Activated CD8-positive, alpha-beta T cell treated with anti-CD3 and anti-CD28 coated beads, Interleukin-2, amount 10 ng/mL, durations not matched to agents 7 days and 5 days (primary cell): ENCODE data around the gene CD180. TPM values are rescaled to one million over a fixed set of nuclear protein-coding genes. Genes with fewer than 3 reads are reported as not detected.

ENCODE experiments used
- ATAC-seq: fragments of 150-1000 bp; cut with Tn5 transposase; one replicate; pipeline ENCODE4 v1.10.0; 2021; ENCODE audit warnings: moderate library complexity
- CTCF ChIA-PET: fragments of 350-600 bp; sonication (Branson Sonifier 250); formaldehyde crosslinking; loops from one replicate; lab custom pipeline; 2021; ENCODE audit warnings: antibody characterized with exemption; lab: Charles Lee
- POLR2A ChIA-PET: fragments of 350-600 bp; sonication (Branson Sonifier 250); formaldehyde crosslinking; loops from one replicate; lab custom pipeline; 2021; ENCODE audit warnings: antibody characterized with exemption; lab: Charles Lee
- DNase-seq: peaks from one replicate; pipeline ENCODE4 v3.0.0-alpha.2; 2020
- H3K27ac Mint-ChIP-seq: one replicate; pipeline ENCODE4 v1.8.0; 2021; ENCODE audit warnings: mild to moderate bottlenecking, mixed read lengths
- H3K27me3 Mint-ChIP-seq: one replicate; pipeline ENCODE4 v1.8.0; 2021; ENCODE audit warnings: low read depth, mixed read lengths
- H3K36me3 Mint-ChIP-seq: one replicate; pipeline ENCODE4 v1.8.0; 2021; ENCODE audit warnings: low read depth, mixed read lengths
- H3K4me1 Mint-ChIP-seq: one replicate; pipeline ENCODE4 v1.8.0; 2021; ENCODE audit warnings: low read depth, mixed read lengths
- H3K4me3 Mint-ChIP-seq: one replicate; pipeline ENCODE4 v1.8.0; 2021; ENCODE audit warnings: mild to moderate bottlenecking, mixed read lengths
- H3K9me3 Mint-ChIP-seq: one replicate; pipeline ENCODE4 v1.8.0; 2022; ENCODE audit warnings: mixed read lengths; ENCODE audit not compliant: insufficient read depth
- total RNA-seq, 2 experiments: library from RNA; stranded (reverse); gene quantifications; one replicate each; pipeline ENCODE4 v1.2.3, GENCODE V29; 2021

Gene CD180
- total RNA-seq, 2 experiments from 2014 or later, result not detected

- Mint-ChIP-seq H3K4me1 (no peaks in the 10 kb centered on the region), H3K9me3 (no peaks in the 10 kb centered on the region), H3K27me3 (peaks cover 2% of the 10 kb centered on the region), H3K36me3 (peaks cover 4% of the 10 kb centered on the region), H3K27ac (no peak overlapping the region), H3K4me3 (no peak overlapping the region)
- DNase-seq, result no peak
- POLR2A ChIA-PET, result no interaction called here
- ATAC-seq, result no peak
- CTCF ChIA-PET, result interaction anchor here (3.5 kb wide), 1 partner anchor 10 kb away, joined by 24 read pairs; no protein-coding TSS in a partner anchor
Measured at GRCh38 chr5:67234671-67235176, 38.1 kb upstream of the CD180 start.

GRCh38 chr5:67233075-67233474 lies 36.5 kb upstream of the CD180 start:
- Mint-ChIP-seq H3K9me3 (no peaks in the 10 kb centered on the region), H3K27me3 (peaks cover 2% of the 10 kb centered on the region), H3K4me3 (no peak overlapping the region), H3K27ac (no peak overlapping the region), H3K4me1 (no peaks in the 10 kb centered on the region), H3K36me3 (peaks cover 4% of the 10 kb centered on the region)
- POLR2A ChIA-PET, result no interaction called here
- CTCF ChIA-PET, result interaction anchor here (3.5 kb wide), 1 partner anchor 12 kb away, joined by 24 read pairs; no protein-coding TSS in a partner anchor
- ATAC-seq (no peak), DNase-seq (no peak)

- H3K27ac Mint-ChIP-seq, result peak overlapping the region; percentile 60
- no peaks in the 10 kb centered on the region for H3K27me3 Mint-ChIP-seq
- H3K36me3 Mint-ChIP-seq, result peaks cover 19% of the 10 kb centered on the region
- peaks cover 50% of the 10 kb centered on the region for H3K4me1 Mint-ChIP-seq
- ChIA-PET POLR2A (no interaction called here), CTCF (interaction anchor here (0.6 to 4.1 kb wide), 5 partner anchors 15 to 66 kb away, joined by 3 to 17 read pairs (median 6); no protein-coding TSS in a partner anchor)
- peaks cover 5% of the 10 kb centered on the region for H3K9me3 Mint-ChIP-seq
- no peak overlapping the region for H3K4me3 Mint-ChIP-seq
- DNase-seq, result no peak
- ATAC-seq, result no peak
Measured at GRCh38 chr5:67223211-67223610, 26.6 kb upstream of the CD180 start.

GRCh38 chr5:67222243-67223025 lies 25.8 kb upstream of the CD180 start:
- ChIA-PET POLR2A (interaction anchor here (1.0 to 1.6 kb wide), 4 partner anchors 13 to 292 kb away, joined by 3 to 7 read pairs (median 4); no protein-coding TSS in a partner anchor), CTCF (interaction anchor here (1.0 to 4.1 kb wide), 7 partner anchors 14 to 1033 kb away, joined by 3 to 17 read pairs (median 6); no protein-coding TSS in a partner anchor)
- DNase-seq, result no peak
- H3K27ac Mint-ChIP-seq, result peak overlapping the region; percentile 96
- peaks cover 5% of the 10 kb centered on the region for H3K9me3 Mint-ChIP-seq
- no peaks in the 10 kb centered on the region for H3K27me3 Mint-ChIP-seq
- peaks cover 58% of the 10 kb centered on the region for H3K4me1 Mint-ChIP-seq
- H3K4me3 Mint-ChIP-seq, result peak overlapping the region; percentile 61
- peaks cover 23% of the 10 kb centered on the region for H3K36me3 Mint-ChIP-seq
- ATAC-seq, result peak; percentile 60

- peak; percentile 92 for ATAC-seq
Measured at GRCh38 chr5:67221487-67222242, 25.1 kb upstream of the CD180 start.

GRCh38 chr5:67216564-67216963 lies 20.0 kb upstream of the CD180 start:
- Mint-ChIP-seq H3K9me3 (peaks cover 5% of the 10 kb centered on the region), H3K36me3 (peaks cover 34% of the 10 kb centered on the region), H3K4me1 (peaks cover 74% of the 10 kb centered on the region), H3K4me3 (peak overlapping the region; percentile 67), H3K27ac (peak overlapping the region; percentile 99), H3K27me3 (no peaks in the 10 kb centered on the region)
- ATAC-seq (no peak), DNase-seq (no peak)
- POLR2A ChIA-PET, result interaction anchor here (1.0 to 3.3 kb wide), 4 partner anchors 10 to 388 kb away, joined by 3 to 33 read pairs (median 8); no protein-coding TSS in a partner anchor
- CTCF ChIA-PET, result interaction anchor here (3.1 to 3.4 kb wide), 3 partner anchors 10 to 49 kb away, joined by 12 to 31 read pairs (median 19); no protein-coding TSS in a partner anchor

More at GRCh38 chr5:67221487-67222242, 25.1 kb upstream of the CD180 start:
- Mint-ChIP-seq H3K9me3 (peaks cover 5% of the 10 kb centered on the region), H3K27me3 (no peaks in the 10 kb centered on the region), H3K4me1 (peaks cover 66% of the 10 kb centered on the region), H3K36me3 (peaks cover 25% of the 10 kb centered on the region), H3K4me3 (peak overlapping the region; percentile 61), H3K27ac (peak overlapping the region; percentile 96)
- DNase-seq, result peak; percentile 83
- ChIA-PET POLR2A (interaction anchor here (0.7 to 1.6 kb wide), 6 partner anchors 11 to 293 kb away, joined by 3 to 7 read pairs (median 4); no protein-coding TSS in a partner anchor), CTCF (interaction anchor here (1.0 to 4.1 kb wide), 7 partner anchors 12 to 1033 kb away, joined by 3 to 17 read pairs (median 6); no protein-coding TSS in a partner anchor)

GRCh38 chr5:67215519-67216471 lies 19.2 kb upstream of the CD180 start:
- CTCF ChIA-PET, result interaction anchor here (0.6 to 3.4 kb wide), 10 partner anchors 9 to 1037 kb away, joined by 3 to 31 read pairs (median 4); no protein-coding TSS in a partner anchor
- H3K27me3 Mint-ChIP-seq, result no peaks in the 10 kb centered on the region
- ATAC-seq (peak; percentile 99), DNase-seq (peak; percentile 85)
- POLR2A ChIA-PET, result interaction anchor here (0.5 to 3.3 kb wide), 5 partner anchors 9 to 387 kb away, joined by 3 to 33 read pairs (median 4); no protein-coding TSS in a partner anchor
- H3K36me3 Mint-ChIP-seq, result peaks cover 34% of the 10 kb centered on the region
- peaks cover 68% of the 10 kb centered on the region for H3K4me1 Mint-ChIP-seq
- H3K27ac Mint-ChIP-seq, result peak overlapping the region; percentile 99
- peaks cover 5% of the 10 kb centered on the region for H3K9me3 Mint-ChIP-seq
- H3K4me3 Mint-ChIP-seq, result peak overlapping the region; percentile 67

GRCh38 chr5:67214707-67215447 lies 18.3 kb upstream of the CD180 start:
- H3K27ac Mint-ChIP-seq, result peak overlapping the region; percentile 99
- peaks cover 67% of the 10 kb centered on the region for H3K4me1 Mint-ChIP-seq
- H3K4me3 Mint-ChIP-seq, result no peak overlapping the region
- CTCF ChIA-PET, result interaction anchor here (0.6 to 3.4 kb wide), 12 partner anchors 9 to 1038 kb away, joined by 3 to 31 read pairs (median 4); no protein-coding TSS in a partner anchor
- peaks cover 5% of the 10 kb centered on the region for H3K9me3 Mint-ChIP-seq
- DNase-seq (no peak), ATAC-seq (no peak)
- H3K27me3 Mint-ChIP-seq, result no peaks in the 10 kb centered on the region
- peaks cover 30% of the 10 kb centered on the region for H3K36me3 Mint-ChIP-seq
- POLR2A ChIA-PET, result interaction anchor here (0.6 to 3.3 kb wide), 3 partner anchors 49 to 296 kb away, joined by 4 to 33 read pairs (median 4); no protein-coding TSS in a partner anchor

- H3K27me3 Mint-ChIP-seq, result no peaks in the 10 kb centered on the region
- peak overlapping the region; percentile 75 for H3K27ac Mint-ChIP-seq
- ChIA-PET CTCF (interaction anchor here (0.9 to 3.4 kb wide), 6 partner anchors 8 to 74 kb away, joined by 3 to 31 read pairs (median 12); no protein-coding TSS in a partner anchor), POLR2A (interaction anchor here (0.8 to 3.3 kb wide), 2 partner anchors 9 to 48 kb away, joined by 4 to 33 read pairs; no protein-coding TSS in a partner anchor)
- H3K9me3 Mint-ChIP-seq, result no peaks in the 10 kb centered on the region
- H3K4me1 Mint-ChIP-seq, result peaks cover 69% of the 10 kb centered on the region
- ATAC-seq (no peak), DNase-seq (no peak)
- peaks cover 24% of the 10 kb centered on the region for H3K36me3 Mint-ChIP-seq
- no peak overlapping the region for H3K4me3 Mint-ChIP-seq
Measured at GRCh38 chr5:67214036-67214435, 17.4 kb upstream of the CD180 start.
